ENCODE data around the gene DSG4. TPM values are rescaled to one million over a fixed set of nuclear protein-coding genes. Genes with fewer than 3 reads are reported as not detected.

DSG4 gene
- total RNA-seq, 2 experiments from 2014 or later, result not detected

- no peak overlapping the region for H3K4me3 Mint-ChIP-seq
- POLR2A ChIA-PET, result no interaction called here
- H3K9me3 Mint-ChIP-seq (ENCODE audit: insufficient read depth), result no peaks in the 10 kb centered on the region
- H3K27ac Mint-ChIP-seq, result no peak overlapping the region
- H3K36me3 Mint-ChIP-seq (ENCODE audit: low read depth), result no peaks in the 10 kb centered on the region
- CTCF ChIA-PET, result interaction anchor here (0.6 kb wide), 1 partner anchor 43 kb away, joined by 3 read pairs; no protein-coding TSS in a partner anchor
- ATAC-seq, result no peak
- H3K27me3 Mint-ChIP-seq (ENCODE audit: low read depth), result no peaks in the 10 kb centered on the region
- DNase-seq, result no peak
- no peaks in the 10 kb centered on the region for H3K4me1 Mint-ChIP-seq (ENCODE audit: low read depth)
Measured at GRCh38 chr18:31386741-31387140, 10.2 kb downstream of the DSG4 start.

DNA sequence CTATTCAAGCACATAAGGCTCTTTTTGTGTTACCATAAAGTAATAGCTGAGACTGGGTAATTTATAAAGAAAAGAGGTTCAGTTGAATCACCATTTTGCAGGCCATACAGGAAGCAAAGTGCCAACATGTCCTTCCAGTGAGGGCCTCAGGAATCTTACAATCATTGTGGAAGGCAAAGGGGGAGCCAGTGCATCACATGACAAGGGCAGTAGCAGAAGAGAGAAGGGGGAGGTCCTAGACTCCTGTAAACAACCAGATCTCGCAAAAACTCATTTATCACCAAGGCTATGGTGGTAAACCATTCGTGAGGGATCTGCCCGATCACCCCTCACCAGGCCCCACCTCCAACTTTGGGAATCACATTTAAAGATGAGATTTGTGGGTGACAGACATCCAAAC is 16.7 kb downstream of the DSG4 start:
- no peaks in the 10 kb centered on the region for H3K4me1 Mint-ChIP-seq (ENCODE audit: low read depth)
- H3K27ac Mint-ChIP-seq, result no peak overlapping the region
- H3K4me3 Mint-ChIP-seq, result no peak overlapping the region
- ATAC-seq (no peak), DNase-seq (no peak)
- ChIA-PET CTCF (no interaction called here), POLR2A (no interaction called here)
- H3K36me3 Mint-ChIP-seq (ENCODE audit: low read depth), result no peaks in the 10 kb centered on the region
- H3K27me3 Mint-ChIP-seq (ENCODE audit: low read depth), result no peaks in the 10 kb centered on the region
- H3K9me3 Mint-ChIP-seq (ENCODE audit: insufficient read depth), result no peaks in the 10 kb centered on the region

DNA sequence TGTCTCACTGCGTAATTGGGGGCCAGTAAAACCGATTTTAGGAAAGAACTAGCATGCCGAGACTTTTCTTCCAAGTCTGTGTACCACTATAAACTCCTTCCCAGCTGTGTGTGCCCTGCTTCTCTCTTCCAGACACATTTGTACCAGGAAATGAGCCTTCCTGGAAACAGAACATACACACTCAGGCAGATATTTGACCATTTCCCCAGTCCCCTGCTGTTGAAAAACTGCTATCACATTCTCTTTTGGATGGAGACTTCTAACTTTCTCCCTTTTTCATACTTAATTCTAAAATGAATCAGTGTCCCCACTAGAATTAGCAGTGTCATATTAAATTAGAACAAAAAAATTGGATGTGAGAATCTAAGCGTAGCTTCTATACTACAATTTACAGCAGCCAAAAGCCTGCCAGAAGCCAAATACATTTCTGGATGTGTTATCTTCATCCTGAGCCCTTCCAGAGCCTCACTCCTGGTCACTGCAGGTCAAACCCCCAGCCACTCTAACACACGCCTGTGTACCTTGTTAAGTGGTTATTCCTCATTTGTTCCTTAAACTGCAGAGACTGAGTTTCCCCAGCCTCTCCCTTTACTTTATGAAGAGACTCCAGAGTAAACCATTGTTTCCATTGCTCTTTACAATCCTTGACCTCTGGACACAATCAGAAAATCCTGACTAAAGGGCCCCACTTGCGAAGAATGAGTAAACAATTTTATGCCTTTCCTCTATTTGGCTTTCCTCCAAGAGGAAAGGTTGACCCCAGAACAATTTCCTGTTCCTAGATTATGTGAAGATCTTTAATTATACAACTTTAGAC is 20.4 kb downstream of the DSG4 start:
- Mint-ChIP-seq H3K27ac (no peak overlapping the region), H3K4me3 (no peak overlapping the region), H3K4me1 (ENCODE audit: low read depth) (no peaks in the 10 kb centered on the region), H3K27me3 (ENCODE audit: low read depth) (no peaks in the 10 kb centered on the region), H3K9me3 (ENCODE audit: insufficient read depth) (no peaks in the 10 kb centered on the region), H3K36me3 (ENCODE audit: low read depth) (no peaks in the 10 kb centered on the region)
- ATAC-seq (no peak), DNase-seq (no peak)
- CTCF ChIA-PET, result no interaction called here
- POLR2A ChIA-PET, result no interaction called here

- no peaks in the 10 kb centered on the region for H3K36me3 Mint-ChIP-seq (ENCODE audit: low read depth)
- no peaks in the 10 kb centered on the region for H3K9me3 Mint-ChIP-seq (ENCODE audit: insufficient read depth)
- H3K4me3 Mint-ChIP-seq, result no peak overlapping the region
- no peak overlapping the region for H3K27ac Mint-ChIP-seq
- POLR2A ChIA-PET, result no interaction called here
- CTCF ChIA-PET, result no interaction called here
- H3K4me1 Mint-ChIP-seq (ENCODE audit: low read depth), result no peaks in the 10 kb centered on the region
- no peaks in the 10 kb centered on the region for H3K27me3 Mint-ChIP-seq (ENCODE audit: low read depth)
- no peak for ATAC-seq
- DNase-seq, result no peak
Measured at GRCh38 chr18:31398191-31398590, 21.6 kb downstream of the DSG4 start.

- H3K27me3 Mint-ChIP-seq (ENCODE audit: low read depth), result no peaks in the 10 kb centered on the region
- ChIA-PET CTCF (no interaction called here), POLR2A (no interaction called here)
- no peaks in the 10 kb centered on the region for H3K9me3 Mint-ChIP-seq (ENCODE audit: insufficient read depth)
- no peaks in the 10 kb centered on the region for H3K4me1 Mint-ChIP-seq (ENCODE audit: low read depth)
- ATAC-seq (no peak), DNase-seq (no peak)
- no peak overlapping the region for H3K4me3 Mint-ChIP-seq
- no peaks in the 10 kb centered on the region for H3K36me3 Mint-ChIP-seq (ENCODE audit: low read depth)
- no peak overlapping the region for H3K27ac Mint-ChIP-seq
Measured at GRCh38 chr18:31399306-31400032, 22.9 kb downstream of the DSG4 start.

DNA sequence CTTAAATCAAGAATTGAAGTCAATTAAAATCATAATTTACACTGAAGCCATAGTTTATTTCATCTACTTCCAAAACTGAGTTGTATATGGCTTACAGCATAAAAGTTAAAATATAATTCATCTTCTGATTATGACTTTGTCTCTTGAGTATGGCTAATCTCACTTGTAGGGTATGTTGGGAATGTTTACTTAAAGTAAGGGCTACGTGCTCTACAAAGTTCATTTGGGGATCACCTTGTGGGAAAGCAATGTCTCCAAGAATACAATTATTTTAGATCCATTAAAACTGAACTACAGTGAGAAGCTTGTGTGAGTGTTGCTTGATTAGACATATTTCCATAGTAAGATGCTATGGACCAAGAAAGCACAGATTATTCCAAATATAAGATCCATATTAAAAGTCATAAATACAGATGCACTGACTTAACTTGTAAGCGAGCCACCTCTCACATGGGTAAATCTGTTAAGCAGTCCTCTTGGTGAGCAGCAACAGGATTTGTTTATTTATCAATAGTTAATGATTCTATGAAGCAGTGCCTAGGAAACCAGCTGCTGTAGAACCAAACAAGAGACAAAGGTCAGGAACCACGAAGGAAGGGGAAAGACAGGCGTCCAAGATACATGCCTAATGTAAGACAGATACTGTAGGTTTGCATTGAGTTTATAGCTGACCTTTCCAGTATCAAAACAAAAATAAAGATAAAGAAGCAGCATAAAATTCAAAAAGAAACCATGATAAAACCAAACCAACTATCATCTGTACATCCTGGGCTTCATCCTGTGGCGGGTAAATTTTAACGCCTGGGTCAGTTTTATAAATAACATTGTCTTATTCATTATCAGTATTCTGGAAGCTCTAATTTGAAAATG is 24.8 kb downstream of the DSG4 start:
- CTCF ChIA-PET, result no interaction called here

DNA sequence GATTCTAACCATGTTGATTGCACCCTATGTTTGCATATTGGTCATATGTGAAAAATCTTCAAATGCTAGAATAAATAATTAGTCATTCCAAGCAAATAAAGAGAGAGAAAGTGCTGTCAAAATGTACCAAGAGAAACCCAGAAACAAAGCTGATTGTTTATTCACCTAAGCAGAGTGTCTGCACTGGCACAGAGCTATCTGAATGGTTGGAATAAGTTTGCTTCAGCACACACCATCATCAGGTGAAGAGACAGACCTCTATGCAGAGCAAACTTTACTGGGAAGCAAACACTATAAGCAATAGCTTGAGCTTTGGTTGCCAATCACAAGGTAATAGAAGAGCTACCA is 25.4 kb downstream of the DSG4 start:
- CTCF ChIA-PET, result no interaction called here

More for the DNA sequence above, 24.8 kb downstream of the DSG4 start:
- no peaks in the 10 kb centered on the region for H3K9me3 Mint-ChIP-seq (ENCODE audit: insufficient read depth)
- H3K4me1 Mint-ChIP-seq (ENCODE audit: low read depth), result no peaks in the 10 kb centered on the region
- POLR2A ChIA-PET, result no interaction called here
- H3K36me3 Mint-ChIP-seq (ENCODE audit: low read depth), result no peaks in the 10 kb centered on the region
- no peaks in the 10 kb centered on the region for H3K27me3 Mint-ChIP-seq (ENCODE audit: low read depth)
- H3K27ac Mint-ChIP-seq, result no peak overlapping the region
- ATAC-seq (no peak), DNase-seq (no peak)
- no peak overlapping the region for H3K4me3 Mint-ChIP-seq

DNA sequence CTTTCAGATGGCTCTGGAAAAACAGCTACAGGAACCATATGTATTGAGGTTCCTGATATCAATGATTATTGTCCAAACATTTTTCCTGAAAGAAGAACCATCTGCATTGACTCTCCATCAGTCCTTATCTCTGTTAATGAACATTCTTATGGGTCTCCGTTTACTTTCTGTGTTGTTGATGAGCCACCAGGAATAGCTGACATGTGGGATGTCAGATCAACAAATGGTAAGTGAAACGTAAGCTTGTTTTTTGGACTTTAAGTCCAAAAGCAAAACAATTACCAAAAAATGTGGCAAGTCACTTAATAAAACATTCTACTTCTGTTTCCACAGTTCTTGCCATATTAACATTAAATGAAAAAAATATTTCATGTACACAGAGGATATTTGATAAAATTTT is 26.8 kb downstream of the DSG4 start:
- POLR2A ChIA-PET, result no interaction called here
- Mint-ChIP-seq H3K9me3 (ENCODE audit: insufficient read depth) (no peaks in the 10 kb centered on the region), H3K4me1 (ENCODE audit: low read depth) (no peaks in the 10 kb centered on the region), H3K27me3 (ENCODE audit: low read depth) (no peaks in the 10 kb centered on the region), H3K36me3 (ENCODE audit: low read depth) (no peaks in the 10 kb centered on the region), H3K4me3 (no peak overlapping the region), H3K27ac (no peak overlapping the region)
- CTCF ChIA-PET, result no interaction called here
- DNase-seq, result no peak
- ATAC-seq, result no peak

More for the DNA sequence above, 25.4 kb downstream of the DSG4 start:
- H3K4me3 Mint-ChIP-seq, result no peak overlapping the region
- H3K27me3 Mint-ChIP-seq (ENCODE audit: low read depth), result no peaks in the 10 kb centered on the region
- DNase-seq (no peak), ATAC-seq (no peak)
- no peak overlapping the region for H3K27ac Mint-ChIP-seq
- H3K4me1 Mint-ChIP-seq (ENCODE audit: low read depth), result no peaks in the 10 kb centered on the region
- POLR2A ChIA-PET, result no interaction called here
- H3K9me3 Mint-ChIP-seq (ENCODE audit: insufficient read depth), result no peaks in the 10 kb centered on the region
- H3K36me3 Mint-ChIP-seq (ENCODE audit: low read depth), result no peaks in the 10 kb centered on the region

DNA sequence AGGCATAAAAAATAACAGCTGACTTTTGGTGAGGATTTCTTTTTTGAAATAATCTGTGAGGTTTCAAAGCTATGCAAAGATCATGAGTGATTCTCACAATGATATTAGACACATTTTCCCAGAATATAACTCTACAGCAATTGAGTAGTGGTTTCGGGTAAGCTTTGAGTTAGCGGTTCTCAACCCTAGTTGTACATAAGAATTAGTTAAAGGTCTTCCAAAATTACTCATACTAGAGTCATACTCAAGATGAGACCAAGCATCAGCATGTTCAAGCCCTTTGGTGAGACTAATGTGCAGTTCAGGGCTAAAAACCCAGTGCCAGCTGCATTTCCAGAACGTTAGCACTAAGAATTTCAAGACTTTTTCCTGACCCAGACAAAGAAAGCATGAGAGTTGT is 31.1 kb downstream of the DSG4 start:
- ATAC-seq, result no peak
- no peak for DNase-seq
- CTCF ChIA-PET, result no interaction called here
- Mint-ChIP-seq H3K9me3 (ENCODE audit: insufficient read depth) (no peaks in the 10 kb centered on the region), H3K4me1 (ENCODE audit: low read depth) (no peaks in the 10 kb centered on the region), H3K36me3 (ENCODE audit: low read depth) (no peaks in the 10 kb centered on the region), H3K27me3 (ENCODE audit: low read depth) (no peaks in the 10 kb centered on the region), H3K4me3 (no peak overlapping the region), H3K27ac (no peak overlapping the region)
- POLR2A ChIA-PET, result no interaction called here

- ChIA-PET POLR2A (no interaction called here), CTCF (no interaction called here)
- DNase-seq (no peak), ATAC-seq (no peak)
- H3K36me3 Mint-ChIP-seq (ENCODE audit: low read depth), result no peaks in the 10 kb centered on the region
- no peak overlapping the region for H3K4me3 Mint-ChIP-seq
- H3K27me3 Mint-ChIP-seq (ENCODE audit: low read depth), result no peaks in the 10 kb centered on the region
- no peak overlapping the region for H3K27ac Mint-ChIP-seq
- no peaks in the 10 kb centered on the region for H3K9me3 Mint-ChIP-seq (ENCODE audit: insufficient read depth)
- no peaks in the 10 kb centered on the region for H3K4me1 Mint-ChIP-seq (ENCODE audit: low read depth)
Measured at GRCh38 chr18:31409276-31409675, 32.7 kb downstream of the DSG4 start.

DNA sequence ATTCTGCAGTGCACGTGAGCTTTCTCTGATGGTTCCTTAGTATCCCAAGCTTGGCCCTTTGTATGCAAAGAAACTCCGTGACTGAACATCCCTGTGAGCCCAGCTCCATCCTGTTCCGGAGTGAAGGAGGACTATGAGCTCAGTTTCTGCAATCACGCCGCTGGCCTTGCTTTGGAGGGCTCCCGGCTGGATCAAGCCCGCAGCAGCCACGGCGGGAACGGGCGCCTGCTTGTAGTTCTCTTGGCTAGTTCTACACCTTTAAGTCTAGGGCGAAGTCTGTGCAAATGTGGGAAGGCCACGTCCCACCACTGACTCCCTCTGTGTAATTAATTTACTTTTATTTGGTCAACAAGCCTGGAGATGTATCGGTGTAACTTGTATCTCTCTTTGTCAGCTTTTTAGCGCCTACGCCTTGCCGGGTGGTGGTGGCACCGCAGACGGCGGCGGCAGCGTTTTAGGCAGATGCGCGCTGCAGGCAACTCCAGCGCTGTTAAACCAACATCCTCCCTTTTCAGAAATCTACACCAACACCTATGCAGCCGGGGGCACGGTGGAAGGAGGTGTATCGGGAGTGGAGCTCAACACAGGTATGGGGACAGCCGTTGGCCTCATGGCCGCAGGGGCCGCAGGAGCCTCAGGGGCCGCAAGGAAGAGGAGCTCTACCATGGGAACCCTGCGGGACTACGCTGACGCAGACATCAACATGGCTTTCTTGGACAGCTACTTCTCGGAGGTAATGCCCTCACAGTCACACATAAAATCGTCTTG is 34.3 kb downstream of the DSG4 start:
- CTCF ChIA-PET, result no interaction called here

More for the DNA sequence above, 34.3 kb downstream of the DSG4 start:
- Mint-ChIP-seq H3K4me3 (no peak overlapping the region), H3K9me3 (ENCODE audit: insufficient read depth) (no peaks in the 10 kb centered on the region), H3K27ac (no peak overlapping the region), H3K4me1 (ENCODE audit: low read depth) (no peaks in the 10 kb centered on the region), H3K27me3 (ENCODE audit: low read depth) (no peaks in the 10 kb centered on the region), H3K36me3 (ENCODE audit: low read depth) (no peaks in the 10 kb centered on the region)
- ATAC-seq (no peak), DNase-seq (no peak)
- POLR2A ChIA-PET, result no interaction called here

All from activated CD8-positive, alpha-beta T cell treated with anti-CD3 and anti-CD28 coated beads, Interleukin-2, amount 10 ng/mL, durations not matched to agents 7 days and 5 days (primary cell).